ENCODE data around the gene DNASE1L3. TPM values are rescaled to one million over a fixed set of nuclear protein-coding genes. Genes with fewer than 3 reads are reported as not detected.

DNASE1L3 gene
- total and polyA plus RNA-seq, 2 of the 13 experiments (the other 11 are each of a cell fraction or from before 2014, with no cell fraction given): 0.86 to 1.7 TPM

DNA sequence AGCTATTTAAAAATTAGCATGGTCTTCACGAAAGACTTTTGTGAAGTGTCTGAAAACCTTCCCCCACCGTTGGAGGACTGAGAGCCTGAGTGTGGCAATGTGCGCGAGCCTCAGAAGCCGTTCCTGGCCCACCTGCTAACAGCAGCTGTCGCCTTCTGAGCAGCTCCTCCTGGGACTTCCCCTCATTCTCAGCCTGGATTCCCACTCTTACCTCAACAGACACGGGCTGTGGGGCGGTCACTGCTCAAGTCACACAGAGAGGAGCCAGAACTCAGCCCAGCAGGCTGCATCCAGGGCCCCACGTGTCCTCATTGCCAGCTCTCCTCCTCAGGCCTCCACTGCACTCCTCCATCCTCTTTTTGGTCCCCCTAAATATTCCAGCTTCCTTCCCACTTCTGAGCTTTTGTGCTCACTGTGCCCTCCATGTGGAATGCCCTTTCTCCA, 7.8 kb downstream of the DNASE1L3 start (continued):
- TF ChIP-seq, protein P1, sequence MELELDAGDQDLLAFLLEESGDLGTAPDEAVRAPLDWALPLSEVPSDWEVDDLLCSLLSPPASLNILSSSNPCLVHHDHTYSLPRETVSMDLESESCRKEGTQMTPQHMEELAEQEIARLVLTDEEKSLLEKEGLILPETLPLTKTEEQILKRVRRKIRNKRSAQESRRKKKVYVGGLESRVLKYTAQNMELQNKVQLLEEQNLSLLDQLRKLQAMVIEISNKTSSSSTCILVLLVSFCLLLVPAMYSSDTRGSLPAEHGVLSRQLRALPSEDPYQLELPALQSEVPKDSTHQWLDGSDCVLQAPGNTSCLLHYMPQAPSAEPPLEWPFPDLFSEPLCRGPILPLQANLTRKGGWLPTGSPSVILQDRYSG (CRISPR knock-in tag; IDR thresholded peaks at IDR 0.05): no peak
- TF ChIP-seq ZNF20 (CRISPR knock-in tag; IDR thresholded peaks at IDR 0.05) (no peak), JUNB (CRISPR knock-in tag; IDR thresholded peaks at IDR 0.05; ENCODE audit: borderline replicate concordance) (no peak), ZBTB7A (CRISPR knock-in tag; IDR thresholded peaks at IDR 0.05) (no peak), ERF (CRISPR knock-in tag; IDR thresholded peaks at IDR 0.05) (no peak), ZFP62 (CRISPR knock-in tag; IDR thresholded peaks at IDR 0.05) (no peak)
- TF ChIP-seq, protein P2, sequence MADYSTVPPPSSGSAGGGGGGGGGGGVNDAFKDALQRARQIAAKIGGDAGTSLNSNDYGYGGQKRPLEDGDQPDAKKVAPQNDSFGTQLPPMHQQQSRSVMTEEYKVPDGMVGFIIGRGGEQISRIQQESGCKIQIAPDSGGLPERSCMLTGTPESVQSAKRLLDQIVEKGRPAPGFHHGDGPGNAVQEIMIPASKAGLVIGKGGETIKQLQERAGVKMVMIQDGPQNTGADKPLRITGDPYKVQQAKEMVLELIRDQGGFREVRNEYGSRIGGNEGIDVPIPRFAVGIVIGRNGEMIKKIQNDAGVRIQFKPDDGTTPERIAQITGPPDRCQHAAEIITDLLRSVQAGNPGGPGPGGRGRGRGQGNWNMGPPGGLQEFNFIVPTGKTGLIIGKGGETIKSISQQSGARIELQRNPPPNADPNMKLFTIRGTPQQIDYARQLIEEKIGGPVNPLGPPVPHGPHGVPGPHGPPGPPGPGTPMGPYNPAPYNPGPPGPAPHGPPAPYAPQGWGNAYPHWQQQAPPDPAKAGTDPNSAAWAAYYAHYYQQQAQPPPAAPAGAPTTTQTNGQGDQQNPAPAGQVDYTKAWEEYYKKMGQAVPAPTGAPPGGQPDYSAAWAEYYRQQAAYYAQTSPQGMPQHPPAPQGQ (CRISPR knock-in tag; IDR thresholded peaks at IDR 0.05; ENCODE audit: borderline replicate concordance): no peak
- TF ChIP-seq, protein P3, sequence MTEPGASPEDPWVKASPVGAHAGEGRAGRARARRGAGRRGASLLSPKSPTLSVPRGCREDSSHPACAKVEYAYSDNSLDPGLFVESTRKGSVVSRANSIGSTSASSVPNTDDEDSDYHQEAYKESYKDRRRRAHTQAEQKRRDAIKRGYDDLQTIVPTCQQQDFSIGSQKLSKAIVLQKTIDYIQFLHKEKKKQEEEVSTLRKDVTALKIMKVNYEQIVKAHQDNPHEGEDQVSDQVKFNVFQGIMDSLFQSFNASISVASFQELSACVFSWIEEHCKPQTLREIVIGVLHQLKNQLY (CRISPR knock-in tag; IDR thresholded peaks at IDR 0.05): no peak
- TF ChIP-seq, protein P4, sequence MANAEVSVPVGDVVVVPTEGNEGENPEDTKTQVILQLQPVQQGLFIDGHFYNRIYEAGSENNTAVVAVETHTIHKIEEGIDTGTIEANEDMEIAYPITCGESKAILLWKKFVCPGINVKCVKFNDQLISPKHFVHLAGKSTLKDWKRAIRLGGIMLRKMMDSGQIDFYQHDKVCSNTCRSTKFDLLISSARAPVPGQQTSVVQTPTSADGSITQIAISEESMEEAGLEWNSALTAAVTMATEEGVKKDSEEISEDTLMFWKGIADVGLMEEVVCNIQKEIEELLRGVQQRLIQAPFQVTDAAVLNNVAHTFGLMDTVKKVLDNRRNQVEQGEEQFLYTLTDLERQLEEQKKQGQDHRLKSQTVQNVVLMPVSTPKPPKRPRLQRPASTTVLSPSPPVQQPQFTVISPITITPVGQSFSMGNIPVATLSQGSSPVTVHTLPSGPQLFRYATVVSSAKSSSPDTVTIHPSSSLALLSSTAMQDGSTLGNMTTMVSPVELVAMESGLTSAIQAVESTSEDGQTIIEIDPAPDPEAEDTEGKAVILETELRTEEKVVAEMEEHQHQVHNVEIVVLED (CRISPR knock-in tag; IDR thresholded peaks at IDR 0.05; ENCODE audit: borderline replicate concordance): no peak
- TF ChIP-seq, protein P5, sequence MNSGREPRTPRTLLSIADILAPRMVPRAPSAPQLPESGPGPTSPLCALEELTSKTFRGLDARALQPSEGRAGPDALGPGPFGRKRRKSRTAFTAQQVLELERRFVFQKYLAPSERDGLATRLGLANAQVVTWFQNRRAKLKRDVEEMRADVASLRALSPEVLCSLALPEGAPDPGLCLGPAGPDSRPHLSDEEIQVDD (CRISPR knock-in tag; IDR thresholded peaks at IDR 0.05; ENCODE audit: borderline replicate concordance): 0 out of 2 replicates have a peak, but pooled peaks have one; percentile 36
- TF ChIP-seq, protein P6, sequence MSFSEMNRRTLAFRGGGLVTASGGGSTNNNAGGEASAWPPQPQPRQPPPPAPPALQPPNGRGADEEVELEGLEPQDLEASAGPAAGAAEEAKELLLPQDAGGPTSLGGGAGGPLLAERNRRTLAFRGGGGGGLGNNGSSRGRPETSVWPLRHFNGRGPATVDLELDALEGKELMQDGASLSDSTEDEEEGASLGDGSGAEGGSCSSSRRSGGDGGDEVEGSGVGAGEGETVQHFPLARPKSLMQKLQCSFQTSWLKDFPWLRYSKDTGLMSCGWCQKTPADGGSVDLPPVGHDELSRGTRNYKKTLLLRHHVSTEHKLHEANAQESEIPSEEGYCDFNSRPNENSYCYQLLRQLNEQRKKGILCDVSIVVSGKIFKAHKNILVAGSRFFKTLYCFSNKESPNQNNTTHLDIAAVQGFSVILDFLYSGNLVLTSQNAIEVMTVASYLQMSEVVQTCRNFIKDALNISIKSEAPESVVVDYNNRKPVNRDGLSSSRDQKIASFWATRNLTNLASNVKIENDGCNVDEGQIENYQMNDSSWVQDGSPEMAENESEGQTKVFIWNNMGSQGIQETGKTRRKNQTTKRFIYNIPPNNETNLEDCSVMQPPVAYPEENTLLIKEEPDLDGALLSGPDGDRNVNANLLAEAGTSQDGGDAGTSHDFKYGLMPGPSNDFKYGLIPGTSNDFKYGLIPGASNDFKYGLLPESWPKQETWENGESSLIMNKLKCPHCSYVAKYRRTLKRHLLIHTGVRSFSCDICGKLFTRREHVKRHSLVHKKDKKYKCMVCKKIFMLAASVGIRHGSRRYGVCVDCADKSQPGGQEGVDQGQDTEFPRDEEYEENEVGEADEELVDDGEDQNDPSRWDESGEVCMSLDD (CRISPR knock-in tag; IDR thresholded peaks at IDR 0.05; ENCODE audit: borderline replicate concordance): no peak
- TF ChIP-seq, protein P7, sequence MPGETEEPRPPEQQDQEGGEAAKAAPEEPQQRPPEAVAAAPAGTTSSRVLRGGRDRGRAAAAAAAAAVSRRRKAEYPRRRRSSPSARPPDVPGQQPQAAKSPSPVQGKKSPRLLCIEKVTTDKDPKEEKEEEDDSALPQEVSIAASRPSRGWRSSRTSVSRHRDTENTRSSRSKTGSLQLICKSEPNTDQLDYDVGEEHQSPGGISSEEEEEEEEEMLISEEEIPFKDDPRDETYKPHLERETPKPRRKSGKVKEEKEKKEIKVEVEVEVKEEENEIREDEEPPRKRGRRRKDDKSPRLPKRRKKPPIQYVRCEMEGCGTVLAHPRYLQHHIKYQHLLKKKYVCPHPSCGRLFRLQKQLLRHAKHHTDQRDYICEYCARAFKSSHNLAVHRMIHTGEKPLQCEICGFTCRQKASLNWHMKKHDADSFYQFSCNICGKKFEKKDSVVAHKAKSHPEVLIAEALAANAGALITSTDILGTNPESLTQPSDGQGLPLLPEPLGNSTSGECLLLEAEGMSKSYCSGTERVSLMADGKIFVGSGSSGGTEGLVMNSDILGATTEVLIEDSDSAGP (CRISPR knock-in tag; IDR thresholded peaks at IDR 0.05; ENCODE audit: borderline replicate concordance): no peak
- TF ChIP-seq, protein P8, sequence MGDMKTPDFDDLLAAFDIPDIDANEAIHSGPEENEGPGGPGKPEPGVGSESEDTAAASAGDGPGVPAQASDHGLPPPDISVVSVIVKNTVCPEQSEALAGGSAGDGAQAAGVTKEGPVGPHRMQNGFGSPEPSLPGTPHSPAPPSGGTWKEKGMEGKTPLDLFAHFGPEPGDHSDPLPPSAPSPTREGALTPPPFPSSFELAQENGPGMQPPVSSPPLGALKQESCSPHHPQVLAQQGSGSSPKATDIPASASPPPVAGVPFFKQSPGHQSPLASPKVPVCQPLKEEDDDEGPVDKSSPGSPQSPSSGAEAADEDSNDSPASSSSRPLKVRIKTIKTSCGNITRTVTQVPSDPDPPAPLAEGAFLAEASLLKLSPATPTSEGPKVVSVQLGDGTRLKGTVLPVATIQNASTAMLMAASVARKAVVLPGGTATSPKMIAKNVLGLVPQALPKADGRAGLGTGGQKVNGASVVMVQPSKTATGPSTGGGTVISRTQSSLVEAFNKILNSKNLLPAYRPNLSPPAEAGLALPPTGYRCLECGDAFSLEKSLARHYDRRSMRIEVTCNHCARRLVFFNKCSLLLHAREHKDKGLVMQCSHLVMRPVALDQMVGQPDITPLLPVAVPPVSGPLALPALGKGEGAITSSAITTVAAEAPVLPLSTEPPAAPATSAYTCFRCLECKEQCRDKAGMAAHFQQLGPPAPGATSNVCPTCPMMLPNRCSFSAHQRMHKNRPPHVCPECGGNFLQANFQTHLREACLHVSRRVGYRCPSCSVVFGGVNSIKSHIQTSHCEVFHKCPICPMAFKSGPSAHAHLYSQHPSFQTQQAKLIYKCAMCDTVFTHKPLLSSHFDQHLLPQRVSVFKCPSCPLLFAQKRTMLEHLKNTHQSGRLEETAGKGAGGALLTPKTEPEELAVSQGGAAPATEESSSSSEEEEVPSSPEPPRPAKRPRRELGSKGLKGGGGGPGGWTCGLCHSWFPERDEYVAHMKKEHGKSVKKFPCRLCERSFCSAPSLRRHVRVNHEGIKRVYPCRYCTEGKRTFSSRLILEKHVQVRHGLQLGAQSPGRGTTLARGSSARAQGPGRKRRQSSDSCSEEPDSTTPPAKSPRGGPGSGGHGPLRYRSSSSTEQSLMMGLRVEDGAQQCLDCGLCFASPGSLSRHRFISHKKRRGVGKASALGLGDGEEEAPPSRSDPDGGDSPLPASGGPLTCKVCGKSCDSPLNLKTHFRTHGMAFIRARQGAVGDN (CRISPR knock-in tag; IDR thresholded peaks at IDR 0.05): peak; percentile 75
